Left colon (tissue), 2 donors: ENCODE data around the gene SCN2B. TPM values are rescaled to one million over a fixed set of nuclear protein-coding genes. Genes with fewer than 3 reads are reported as not detected.

Experiments
- ATAC-seq: fragments of 200-7000 bp; cut with Tn5 transposase; one replicate; pipeline ENCODE4 v1.9.1; 2020; ENCODE audit warnings: mild to moderate bottlenecking, moderate library complexity
- DNase-seq, 2 donors: peaks; one replicate each; pipeline ENCODE4 v3.0.0-alpha.2; 2020
- intact Hi-C, 2 donors: fragments of 100-400 bp; cut with DNase I in 1 of 2; cut with micrococcal nuclease in 1 of 2; formaldehyde crosslinking; loops; one replicate each; pipeline versions ENCODE4 v1.11.2 to v1.14.0; 2022; cut with DNase I, micrococcal nuclease
- total RNA-seq, 2 donors: library from RNA; stranded (reverse); fragmentation: NEBNext Ultra II Directional; extraction: Animal tissue kit (Norgen Biotek cat#: 25700); gene quantifications; one replicate each; pipeline ENCODE4 v1.2.1, GENCODE V29; 2021
- donor health status: DM: no; HTN: no; CAD: no.
- donor health status: DM: yes; HTN: yes; CAD: no.

The SCN2B gene
- total RNA-seq, 2 donors from 2014 or later, result 0.06 to 0.47 TPM

DNA sequence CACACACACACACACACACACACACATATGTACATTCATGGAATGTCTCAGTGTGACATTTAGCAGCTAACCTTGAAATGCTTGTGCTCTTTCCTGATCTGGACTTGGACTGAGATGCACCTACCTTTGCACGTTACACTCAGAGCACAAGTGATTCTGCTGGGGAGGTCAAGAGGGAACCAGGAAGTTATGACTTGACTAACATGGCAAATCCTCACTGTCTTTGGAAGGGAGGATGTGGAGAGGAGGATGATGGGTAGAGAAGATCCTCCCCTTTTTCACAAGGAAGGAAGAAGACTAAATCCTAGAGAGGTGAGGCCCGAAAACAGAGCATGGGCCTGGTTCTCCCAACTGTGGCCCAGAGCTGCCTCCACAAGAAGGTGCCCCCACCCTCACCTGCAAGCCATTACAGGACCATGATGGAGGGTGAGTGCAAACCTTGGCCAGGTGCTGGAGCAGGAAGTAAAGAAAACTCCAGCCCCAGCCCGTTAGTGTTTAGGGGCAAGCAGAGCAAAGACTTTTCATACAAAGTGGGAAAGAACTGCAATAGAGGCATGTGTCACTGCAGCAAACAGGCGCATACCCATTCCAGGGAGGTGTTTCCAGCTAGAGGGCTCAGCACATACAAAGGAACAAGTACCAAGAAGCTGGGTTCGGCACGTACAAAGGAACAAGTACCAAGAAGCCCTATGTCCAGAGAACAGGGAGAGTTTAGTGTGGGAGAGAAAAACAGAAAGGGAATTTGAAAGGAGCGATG is 50.2 kb downstream of the SCN2B start:
- intact Hi-C loops, result no loop called here
- DNase-seq, result no peak
- ATAC-seq, result peak; percentile 13

DNA sequence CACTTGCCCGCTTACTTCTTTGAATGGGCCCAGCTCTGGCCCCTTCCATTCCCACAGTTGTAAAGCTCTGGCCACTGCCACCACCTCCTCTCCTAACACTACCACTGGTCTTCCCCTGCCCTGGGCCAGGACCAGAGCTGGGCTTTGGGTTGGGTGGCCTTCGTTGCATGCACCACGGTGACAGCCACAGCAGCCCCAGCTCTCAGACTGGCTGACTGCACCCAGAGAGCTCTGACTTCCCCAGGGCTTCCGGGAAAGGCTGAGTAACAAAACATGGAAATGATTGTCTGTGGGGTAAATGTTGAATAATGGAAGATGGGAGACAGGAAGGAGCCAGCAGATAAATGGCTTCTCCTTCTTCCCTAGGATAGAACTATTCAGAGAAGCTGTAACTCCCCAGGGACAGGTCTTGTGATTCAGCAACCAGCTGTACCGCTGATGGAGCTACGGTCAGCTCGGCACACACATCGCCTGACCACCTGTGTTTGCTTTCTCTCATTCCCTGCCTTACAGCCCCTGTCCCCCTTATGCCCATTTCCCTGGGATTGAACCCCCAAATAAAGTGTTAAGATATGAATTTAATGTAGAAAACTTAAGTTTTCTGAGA is 51.4 kb downstream of the SCN2B start:
- intact Hi-C loops, result no loop called here
- DNase-seq (no peak), ATAC-seq (no peak)

DNA sequence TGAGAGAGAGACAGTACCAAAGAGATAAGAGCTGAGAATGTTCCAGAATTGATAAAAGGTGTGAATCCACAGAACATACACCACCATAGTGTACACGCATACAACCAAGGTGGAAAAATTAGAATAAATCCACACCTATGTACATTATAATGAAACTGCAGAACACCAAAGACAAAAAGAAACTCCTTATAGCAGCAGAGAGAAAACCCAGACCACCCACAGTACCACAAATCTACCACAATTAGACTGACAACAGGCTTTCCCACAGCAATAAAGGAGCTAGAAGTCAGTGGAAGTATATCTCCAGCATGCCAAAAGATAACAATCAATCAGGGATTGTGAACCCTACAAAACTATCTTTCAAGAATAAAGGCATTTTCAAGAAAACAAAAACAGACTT is 55.6 kb downstream of the SCN2B start:
- intact Hi-C loops, result no loop called here
- DNase-seq, result no peak
- ATAC-seq, result no peak

DNA sequence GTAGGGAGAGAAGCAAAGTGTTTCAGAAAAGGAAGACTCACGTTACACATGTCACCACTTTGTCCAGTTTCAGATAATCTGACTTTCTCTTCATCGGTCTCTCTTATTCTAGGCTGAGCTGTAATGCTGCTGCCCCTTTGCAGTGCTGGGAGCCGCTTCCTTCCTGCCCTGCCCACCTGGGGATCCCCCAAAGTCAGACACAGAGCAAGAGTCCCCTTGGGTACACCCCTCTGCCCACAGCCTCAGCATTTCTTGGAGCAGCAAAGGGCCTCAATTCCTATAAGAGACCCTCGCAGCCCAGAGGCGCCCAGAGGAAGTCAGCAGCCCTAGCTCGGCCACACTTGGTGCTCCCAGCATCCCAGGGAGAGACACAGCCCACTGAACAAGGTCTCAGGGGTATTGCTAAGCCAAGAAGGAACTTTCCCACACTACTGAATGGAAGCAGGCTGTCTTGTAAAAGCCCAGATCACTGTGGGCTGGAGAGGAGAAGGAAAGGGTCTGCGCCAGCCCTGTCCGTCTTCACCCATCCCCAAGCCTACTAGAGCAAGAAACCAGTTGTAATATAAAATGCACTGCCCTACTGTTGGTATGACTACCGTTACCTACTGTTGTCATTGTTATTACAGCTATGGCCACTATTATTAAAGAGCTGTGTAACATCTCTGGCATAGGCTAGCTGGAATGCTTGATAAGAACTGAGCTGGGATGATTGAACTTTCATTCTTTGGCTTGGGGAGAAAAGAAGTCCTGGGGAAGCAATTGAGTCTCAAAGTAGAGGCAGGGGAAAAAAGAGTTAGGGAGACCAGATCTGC is 58.4 kb downstream of the SCN2B start:
- DNase-seq (no peak), ATAC-seq (no peak)
- intact Hi-C loops, result no loop called here

DNA sequence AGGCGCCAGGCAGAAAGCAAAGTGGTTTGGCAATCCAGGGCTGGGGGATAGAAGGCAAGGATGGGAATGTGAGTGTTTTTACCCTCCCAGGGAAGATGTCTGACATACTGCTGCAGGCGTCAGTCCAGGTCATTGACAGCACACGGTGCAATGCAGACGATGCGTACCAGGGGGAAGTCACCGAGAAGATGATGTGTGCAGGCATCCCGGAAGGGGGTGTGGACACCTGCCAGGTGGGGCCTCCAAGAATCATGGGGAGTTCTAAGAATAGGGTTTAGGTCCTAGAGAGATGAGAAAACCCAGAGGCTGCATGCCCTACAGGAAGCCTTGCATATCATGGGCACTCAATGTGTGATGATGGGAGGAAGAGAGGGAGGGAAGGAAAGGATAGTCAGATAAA is 61.4 kb downstream of the SCN2B start:
- ATAC-seq (no peak), DNase-seq (no peak)
- intact Hi-C loops, result no loop called here

DNA sequence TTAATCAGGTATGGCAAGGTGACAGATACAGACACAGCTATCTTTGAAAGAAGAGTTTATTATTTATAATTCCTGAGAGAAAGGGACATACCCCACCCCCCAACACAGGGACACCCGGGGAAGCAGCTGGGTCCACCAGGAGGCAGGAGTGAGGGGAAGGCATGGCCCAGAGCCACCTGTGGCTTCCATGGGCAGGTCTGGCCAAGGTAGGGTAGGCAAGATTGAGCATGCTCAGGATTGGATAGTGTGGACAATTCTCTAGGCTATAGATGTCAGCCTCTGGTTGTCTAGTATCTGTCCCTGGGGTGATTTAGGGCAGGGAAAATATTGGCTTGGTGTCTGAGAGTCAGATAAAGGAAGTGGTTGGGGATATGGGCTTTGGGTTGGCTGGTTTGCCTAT is 62.2 kb downstream of the SCN2B start:
- intact Hi-C loops, result no loop called here
- ATAC-seq, result peak; percentile 13
- DNase-seq, result no peak

DNA sequence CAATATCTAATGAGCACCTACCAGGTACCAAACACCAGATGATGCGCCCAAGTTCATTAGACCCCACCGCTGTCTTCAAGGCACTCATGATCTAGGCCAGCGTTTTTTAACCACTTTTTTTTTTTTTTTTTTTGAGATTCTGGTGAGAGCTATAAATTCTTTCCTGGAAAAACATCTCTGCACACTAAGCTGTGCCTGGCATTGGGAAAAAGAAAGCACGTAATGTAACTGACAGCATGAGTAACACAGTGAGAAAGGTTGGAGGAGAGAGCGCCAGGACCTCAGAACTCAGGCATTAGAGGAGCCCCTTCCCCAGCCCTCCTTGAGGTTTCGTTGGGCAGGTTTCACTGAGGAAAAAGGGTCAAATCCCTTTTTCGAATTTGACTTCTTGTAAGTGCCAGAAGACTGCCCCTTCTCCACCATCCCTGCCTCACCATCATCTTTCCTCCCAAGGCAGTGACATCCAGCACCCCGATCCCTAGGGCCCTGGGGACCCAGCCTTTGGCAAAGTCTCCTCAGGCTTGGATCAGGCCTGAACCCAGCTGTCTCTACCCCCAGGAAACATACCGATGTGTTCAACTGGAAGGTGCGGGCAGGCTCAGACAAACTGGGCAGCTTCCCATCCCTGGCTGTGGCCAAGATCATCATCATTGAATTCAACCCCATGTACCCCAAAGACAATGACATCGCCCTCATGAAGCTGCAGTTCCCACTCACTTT is 63.6 kb downstream of the SCN2B start:
- ATAC-seq (no peak), DNase-seq (no peak)
- intact Hi-C loops, result no loop called here

Other genes starting within 250 kb of the SCN2B start
- gene TMPRSS13, start 247.2 kb downstream of the SCN2B start, total RNA-seq, result under 1 TPM; 0.46 to 0.87 TPM
- gene IL10RA, start 190.2 kb downstream of the SCN2B start, total RNA-seq, result 10 to 100 TPM in 1 of 2 donors, 1 to 10 TPM in 1; 4.4 to 19.0 TPM
- 100 to 1,000 TPM; 255 to 318 TPM for gene TMPRSS4, start 99.6 kb downstream of the SCN2B start, total RNA-seq
- under 1 TPM in 1 of 2 donors, not detected in 1; 0.08 TPM for gene SMIM35, start 89.7 kb downstream of the SCN2B start, total RNA-seq
- 1 to 10 TPM in 1 of 2 donors, under 1 TPM in 1; 0.67 to 1.6 TPM for gene SCN4B, start 23.8 kb downstream of the SCN2B start, total RNA-seq
- 1 to 10 TPM; 4.9 to 6.7 TPM for gene JAML, start 48.4 kb upstream of the SCN2B start, total RNA-seq
- gene MPZL3, start 75.7 kb upstream of the SCN2B start, total RNA-seq, result 10 to 100 TPM in 1 of 2 donors, 1 to 10 TPM in 1; 6.3 to 12.8 TPM
- 10 to 100 TPM; 62.1 to 84.7 TPM for gene MPZL2, start 87.7 kb upstream of the SCN2B start, total RNA-seq
- 1 to 10 TPM; 3.4 to 6.7 TPM for gene CD3E, start 128.1 kb upstream of the SCN2B start, total RNA-seq
- 1 to 10 TPM; 4.3 to 8.0 TPM for gene CD3D, start 166.1 kb upstream of the SCN2B start, total RNA-seq
- gene CD3G, start 167.7 kb upstream of the SCN2B start, total RNA-seq, result 1 to 10 TPM; 1.6 to 1.9 TPM
- gene UBE4A, start 183.0 kb upstream of the SCN2B start, total RNA-seq, result 10 to 100 TPM; 40.3 to 45.6 TPM
- 100 to 1,000 TPM; 233 to 328 TPM for gene ATP5MG, start 225.0 kb upstream of the SCN2B start, total RNA-seq